Measurements from ENCODE around the gene GFY. TPM values are rescaled to one million over a fixed set of nuclear protein-coding genes. Genes with fewer than 3 reads are reported as not detected.

The GFY gene
- total and polyA plus RNA-seq, 9 of the 15 experiments (the other 6 are each of a cell fraction or from before 2014, with no cell fraction given) = 0.06 to 0.40 (median 0.19) TPM; not detected in 3

- CTCF ChIA-PET (ENCODE audit: low intra/inter-chr PET ratio) = no interaction called here
Measured at GRCh38 chr19:49378512-49378911, 46.7 kb upstream of the GFY start.

DNA sequence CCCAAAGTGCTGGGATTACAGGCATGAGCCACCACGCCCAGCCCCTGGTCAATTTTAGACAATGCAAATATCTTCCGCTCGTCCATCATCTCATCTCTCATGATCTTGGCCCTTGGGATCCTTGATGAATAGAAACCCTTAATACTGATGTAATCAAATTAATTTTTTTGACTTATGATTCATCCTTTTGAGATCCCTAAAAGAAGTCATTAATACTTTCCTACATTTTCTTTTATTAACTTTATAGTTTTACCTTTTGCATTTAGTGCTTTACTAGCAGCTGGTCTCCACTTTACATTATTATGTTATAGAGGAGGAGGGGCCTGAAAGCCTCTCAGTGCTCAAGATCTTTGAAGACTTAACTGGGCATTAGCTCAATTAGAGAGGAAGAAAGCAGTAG is 44.8 kb upstream of the GFY start:
- Histone ChIP-seq H3K4me2 (ENCODE audit: insufficient read depth, low read length) (no peak overlapping the region), H3K27ac (ENCODE audit: extremely low read depth, low read depth, low read length) (no peak overlapping the region), H3K4me3 (no peak overlapping the region), H3K9me3 (replicated peaks; ENCODE audit: control insufficient read depth, insufficient read depth, low read depth, low read length) (peaks cover 6% of the 10 kb centered on the region), H3K79me2 (ENCODE audit: control insufficient read depth, insufficient read depth, low read length) (no peaks in the 10 kb centered on the region), H2AFZ (ENCODE audit: low read depth, low read length) (no peak overlapping the region), H3K4me1 (replicated peaks in 1 of 2; ENCODE audit: control insufficient read depth in 2 of 2, insufficient read depth in 2 of 2, low read length in 2 of 2) (no peaks in the 10 kb centered on the region; a peak in 1 of 5 replicates), H3K36me3 (ENCODE audit: control insufficient read depth, insufficient read depth, low read length) (no peaks in the 10 kb centered on the region), H4K20me1 (replicated peaks; ENCODE audit: control insufficient read depth, insufficient read depth, low read length) (no peaks in the 10 kb centered on the region), H3K9me1 (ENCODE audit: control insufficient read depth, insufficient read depth, low read length) (no peaks in the 10 kb centered on the region), H3K27me3 (ENCODE audit: control insufficient read depth in 2 of 2, insufficient read depth in 2 of 2, low read length in 2 of 2) (no peaks in the 10 kb centered on the region), H3K9ac (ENCODE audit: insufficient read depth in 1 of 2, low read depth in 2 of 2, low read length in 2 of 2) (no peak overlapping the region)
- DNase-seq (ENCODE audit: extremely low read depth in 1 of 4, low spot score in 3 of 4) (no peak), FAIRE-seq (no peak), ATAC-seq (no peak)
- in situ Hi-C loops (cut with MboI) = no loop called here
- TF ChIP-seq THRA (IDR thresholded peaks at IDR 0.05) = no peak
- no peak for TF ChIP-seq HMG20B (CRISPR knock-in tag; IDR thresholded peaks at IDR 0.05)
- TF ChIP-seq HCFC1 (IDR thresholded peaks at IDR 0.05; ENCODE audit: low read depth, low read length) = no peak
- TF ChIP-seq SMARCB1 (IDR thresholded peaks at IDR 0.05; ENCODE audit: insufficient read length, low read depth) = no peak
- TF ChIP-seq ZNF253 (CRISPR knock-in tag; conservative IDR thresholded peaks at IDR 0.05) = no peak
- TF ChIP-seq ZNF551 (CRISPR knock-in tag; IDR thresholded peaks at IDR 0.05) = no peak
- no peak for TF ChIP-seq ILF3 (IDR thresholded peaks at IDR 0.05; ENCODE audit: borderline replicate concordance)
- TF ChIP-seq GABPA (tag; conservative IDR thresholded peaks at IDR 0.05; ENCODE audit: low read depth) = no peak
- no peak for TF ChIP-seq PREB (CRISPR knock-in tag; IDR thresholded peaks at IDR 0.05)
- intact Hi-C loops (cut with micrococcal nuclease) = no loop called here
- 23% methylated on average over 3 of the region's 3 CpGs for WGBS (ENCODE audit: insufficient coverage, low coverage, missing lambda C conversion rate)
- no TSS peak for BruUV-seq (replicated peaks)
- ChIA-PET POLR2A (interaction anchor here (0.6 to 0.7 kb wide), 2 partner anchors 336 to 1639 kb away, joined by 3 read pairs; no protein-coding TSS in a partner anchor), CTCF (ENCODE audit: low intra/inter-chr PET ratio) (no interaction called here)

More at GRCh38 chr19:49378512-49378911, 46.7 kb upstream of the GFY start:
- DNase-seq (ENCODE audit: extremely low read depth in 1 of 4, low spot score in 3 of 4) (no peak), ATAC-seq (no peak), FAIRE-seq (no peak)
- H3K9me1 ChIP-seq (ENCODE audit: control insufficient read depth, insufficient read depth, low read length) = no peaks in the 10 kb centered on the region
- BruUV-seq (replicated peaks) = no TSS peak
- no peaks in the 10 kb centered on the region for H3K79me2 ChIP-seq (ENCODE audit: control insufficient read depth, insufficient read depth, low read length)
- TF ChIP-seq JUNB (CRISPR knock-in tag; conservative IDR thresholded peaks at IDR 0.05) = no peak
- TF ChIP-seq ESRRA (IDR thresholded peaks at IDR 0.05; ENCODE audit: borderline replicate concordance, low read depth) = 0 out of 2 replicates have a peak, but pooled peaks have one; percentile 22
- no peak for TF ChIP-seq XRCC4 (IDR thresholded peaks at IDR 0.05; ENCODE audit: extremely low read depth, insufficient read depth, insufficient read length)
- no peak for TF ChIP-seq IRF2 (CRISPR knock-in tag; IDR thresholded peaks at IDR 0.05)
- in situ Hi-C loops (cut with MboI) = no loop called here
- WGBS (ENCODE audit: insufficient coverage, low coverage, missing lambda C conversion rate) = 45% methylated on average over 3 of the region's 3 CpGs
- no peak overlapping the region for H3K27ac ChIP-seq (ENCODE audit: extremely low read depth, low read depth, low read length)
- intact Hi-C loops (cut with micrococcal nuclease) = no loop called here
- H3K9ac ChIP-seq (ENCODE audit: insufficient read depth in 1 of 2, low read depth in 2 of 2, low read length in 2 of 2) = no peak overlapping the region
- 0 out of 2 replicates have a peak overlapping the region, but pooled peaks have one; percentile 11 for H2AFZ ChIP-seq (ENCODE audit: low read depth, low read length)
- peaks cover 0 to 6% of the 10 kb centered on the region in 2 experiments; a peak in 2 of 5 replicates for H3K4me1 ChIP-seq (replicated peaks in 1 of 2; ENCODE audit: control insufficient read depth in 2 of 2, insufficient read depth in 2 of 2, low read length in 2 of 2)
- no peaks in the 10 kb centered on the region for H4K20me1 ChIP-seq (replicated peaks; ENCODE audit: control insufficient read depth, insufficient read depth, low read length)
- no peaks in the 10 kb centered on the region for H3K27me3 ChIP-seq (ENCODE audit: control insufficient read depth in 2 of 2, insufficient read depth in 2 of 2, low read length in 2 of 2)
- no peak overlapping the region for H3K4me3 ChIP-seq
- H3K36me3 ChIP-seq (ENCODE audit: control insufficient read depth, insufficient read depth, low read length) = no peaks in the 10 kb centered on the region
- POLR2A ChIA-PET = interaction anchor here (0.7 kb wide), 1 partner anchor 200 kb away, joined by 3 read pairs; no protein-coding TSS in a partner anchor
- H3K4me2 ChIP-seq (ENCODE audit: insufficient read depth, low read length) = no peak overlapping the region
- peaks cover 6% of the 10 kb centered on the region for H3K9me3 ChIP-seq (replicated peaks; ENCODE audit: control insufficient read depth, insufficient read depth, low read depth, low read length)
